Stimulated activated CD4-positive, alpha-beta T cell treated with anti-CD3 and anti-CD28 coated beads, Interleukin-4, amount 100 ng/mL, for 24 hours (primary cell): Measurements from ENCODE around the gene PRPF39.
"Not testable (repeated sequence)": the region's sequence is repeated elsewhere in the genome, so short reads cannot be mapped to it uniquely, and the experiment has no call there.

Experiments used
- DNase-seq: peaks from one replicate; pipeline ENCODE4 v3.0.0-alpha.2; 2020

The PRPF39 gene

GRCh38 chr14:45142083-45142482 lies 58.2 kb downstream of the PRPF39 start:
- DNase-seq: not testable (repeated sequence)

GRCh38 chr14:45144658-45145057 lies 60.7 kb downstream of the PRPF39 start:
- no peak for DNase-seq

- DNase-seq: no peak
Measured at GRCh38 chr14:45145214-45145613, 61.3 kb downstream of the PRPF39 start.

- DNase-seq: no peak
Measured at GRCh38 chr14:45149602-45150001, 65.7 kb downstream of the PRPF39 start.

- no peak for DNase-seq
Measured at GRCh38 chr14:45150386-45150890, 66.5 kb downstream of the PRPF39 start.

GRCh38 chr14:45156067-45156466 lies 72.2 kb downstream of the PRPF39 start:
- no peak for DNase-seq
